CD14-positive monocyte (primary cell): ENCODE data around the gene NTNG2. TPM values are rescaled to one million over a fixed set of nuclear protein-coding genes. Genes with fewer than 3 reads are reported as not detected.
A peak's percentile ranks its signal among the peaks of the same experiment; 100 is the strongest.

Source experiments
- DNase-seq, 3 donors: peaks; one replicate each; pipeline ENCODE4 v3.0.0-alpha.2; 2011 to 2022
- H2AFZ ChIP-seq: 2 replicates; pipeline ENCODE4 v1.6.0; 2012; ENCODE audit warnings: mild to moderate bottlenecking, low read depth, low read length, inconsistent platforms; ENCODE audit not compliant: insufficient read depth, poor library complexity, severe bottlenecking
- H3K27ac ChIP-seq, 2 donors: 1 replicate in 1 of 2; 2 replicates in 1 of 2; pipeline ENCODE4 v1.5.1; 2012 to 2013; ENCODE audit warnings: low read length in 2 of 2, control low read depth in 1 of 2, inconsistent platforms in 1 of 2, low read depth in 1 of 2, mild to moderate bottlenecking in 1 of 2
- H3K27me3 ChIP-seq, 2 donors: one replicate each; pipeline versions ENCODE4 v1.6.0 to v1.6.1; 2011 to 2013; ENCODE audit warnings: low read length in 2 of 2; ENCODE audit not compliant: control insufficient read depth in 2 of 2, insufficient read depth in 2 of 2
- H3K36me3 ChIP-seq, 2 donors: replicated peaks in 1 of 2; 1 replicate in 1 of 2; 2 replicates in 1 of 2; pipeline versions ENCODE4 v1.5.1 to v1.6.1; 2012 to 2013; ENCODE audit warnings: low read length in 2 of 2, control low read depth in 1 of 2, inconsistent platforms in 1 of 2, mild to moderate bottlenecking in 1 of 2; ENCODE audit not compliant: insufficient read depth in 2 of 2, control insufficient read depth in 1 of 2
- H3K4me1 ChIP-seq, 2 donors: 1 replicate in 1 of 2; 2 replicates in 1 of 2; pipeline versions ENCODE4 v1.5.1 to v1.6.1; 2012 to 2013; ENCODE audit warnings: low read length in 2 of 2, control low read depth in 1 of 2, inconsistent platforms in 1 of 2, mild to moderate bottlenecking in 1 of 2, moderate library complexity in 1 of 2; ENCODE audit not compliant: insufficient read depth in 2 of 2, control insufficient read depth in 1 of 2
- H3K4me2 ChIP-seq: replicated peaks from 2 replicates; pipeline ENCODE3; 2012; ENCODE audit warnings: low read length, moderate library complexity, mild to moderate bottlenecking; ENCODE audit not compliant: poor library complexity, severe bottlenecking; ENCODE audit errors: extremely low read depth
- H3K4me3 ChIP-seq, 3 experiments: fragments of 200-600 bp in 1 of 3; sonication (generic) in 1 of 3; replicated peaks in 1 of 3; 1 replicate in 2 of 3; 2 replicates in 1 of 3; pipeline ENCODE4 v1.5.1; 2011 to 2013; ENCODE audit warnings: low read length in 3 of 3, mild to moderate bottlenecking in 3 of 3, control low read depth in 2 of 3, low read depth in 2 of 3, inconsistent platforms in 1 of 3, moderate library complexity in 1 of 3
- H3K79me2 ChIP-seq: 2 replicates; pipeline ENCODE4 v1.6.0; 2012; ENCODE audit warnings: mild to moderate bottlenecking, control low read depth, inconsistent platforms, low read length, moderate library complexity; ENCODE audit not compliant: insufficient read depth
- H3K9ac ChIP-seq: 2 replicates; pipeline ENCODE4 v1.6.0; 2017; ENCODE audit warnings: low read length, mild to moderate bottlenecking; ENCODE audit not compliant: insufficient read depth, poor library complexity, severe bottlenecking
- H3K9me3 ChIP-seq, 2 donors: replicated peaks in 1 of 2; 1 replicate in 1 of 2; 2 replicates in 1 of 2; pipeline versions ENCODE4 v1.5.1 to v1.6.1; 2012 to 2013; ENCODE audit warnings: low read length in 2 of 2, control low read depth in 1 of 2; ENCODE audit not compliant: control insufficient read depth in 1 of 2, insufficient read depth in 1 of 2
- H4K20me1 ChIP-seq: 2 replicates; pipeline ENCODE4 v1.6.0; 2012; ENCODE audit warnings: mild to moderate bottlenecking, low read length, control low read depth, moderate library complexity; ENCODE audit not compliant: insufficient read depth
- H3K27ac Mint-ChIP-seq, 7 donors: one replicate each; pipeline ENCODE4 v1.8.0; 2020; ENCODE audit warnings: mild to moderate bottlenecking in 7 of 7, mixed read lengths in 7 of 7, moderate library complexity in 6 of 7, inconsistent platforms in 2 of 7
- H3K27me3 Mint-ChIP-seq, 3 donors: one replicate each; pipeline ENCODE4 v1.8.0; 2021 to 2022; ENCODE audit warnings: low read depth in 3 of 3, mild to moderate bottlenecking in 3 of 3, mixed read lengths in 3 of 3, moderate library complexity in 3 of 3, inconsistent platforms in 1 of 3
- H3K36me3 Mint-ChIP-seq, 2 donors: one replicate each; pipeline ENCODE4 v1.8.0; 2020; ENCODE audit warnings: mixed read lengths in 2 of 2, inconsistent platforms in 1 of 2, mild to moderate bottlenecking in 1 of 2
- H3K4me1 Mint-ChIP-seq: one replicate; pipeline ENCODE4 v1.8.0; 2020; ENCODE audit warnings: mild to moderate bottlenecking, mixed read lengths
- H3K4me3 Mint-ChIP-seq, 2 donors: one replicate each; pipeline ENCODE4 v1.8.0; 2020; ENCODE audit warnings: mild to moderate bottlenecking in 2 of 2, mixed read lengths in 2 of 2, moderate library complexity in 1 of 2
- H3K9me3 Mint-ChIP-seq, 7 donors: one replicate each; pipeline ENCODE4 v1.8.0; 2020 to 2022; ENCODE audit warnings: mixed read lengths in 7 of 7, mild to moderate bottlenecking in 6 of 7, moderate library complexity in 6 of 7, inconsistent platforms in 2 of 7
- WGBS: methylation state at CpG from one replicate; pipeline ENCODE4 v1.1.5; 2013; ENCODE audit warnings: missing lambda C conversion rate; ENCODE audit not compliant: insufficient coverage; 5-methylcytosine and 5-hydroxymethylcytosine counted together
- intact Hi-C, 2 donors: fragments of 100-400 bp; cut with micrococcal nuclease; formaldehyde crosslinking; loops; one replicate each; pipeline versions ENCODE4 v1.15.0 to v1.15.1; 2023
- polyA plus RNA-seq, 3 donors: library from polyadenylated mRNA; depleted of rRNA in 1 of 3; unstranded in 2 of 3; stranded (reverse) in 1 of 3; fragments of 300-500 nt in 2 of 3; fragments of >200 nt in 1 of 3; fragmentation: Illumina TruSeq in 2 of 3; gene quantifications; 1 replicate in 2 of 3; 2 replicates in 1 of 3; pipeline ENCODE4 v1.2.3, GENCODE V29; 2012 to 2021
- TF ChIP-seq, protein P1 (sequence below): fragments of 200-600 bp; IDR thresholded peaks from one replicate; pipeline ENCODE4 v1.8.0; 2022; ENCODE audit warnings: antibody characterized with exemption, mild to moderate bottlenecking

NTNG2 gene
- polyA plus RNA-seq, 3 donors: 2.1 to 10.0 (median 5.0) TPM

DNA sequence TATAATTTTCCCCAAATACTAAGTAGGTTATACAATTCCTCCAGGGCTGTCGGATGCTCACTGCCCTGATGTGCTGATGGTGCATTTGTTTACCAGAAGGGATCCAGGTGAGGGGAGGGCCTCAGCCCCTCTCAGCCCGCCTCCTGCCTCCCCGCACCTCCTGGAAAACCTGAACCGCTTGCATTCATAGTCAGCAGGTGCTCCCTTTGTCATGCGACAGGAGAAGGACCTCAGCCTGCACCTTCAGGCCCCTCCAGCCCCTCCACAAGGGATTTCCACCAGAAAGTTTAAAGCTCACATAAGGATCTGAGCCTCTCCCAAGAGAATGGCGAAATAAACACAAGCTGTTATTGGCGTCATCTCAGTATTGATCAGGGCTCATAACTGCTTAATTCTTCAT is 36.5 kb upstream of the NTNG2 start:
- Histone ChIP-seq H4K20me1 (no peaks in the 10 kb centered on the region), H3K79me2 (no peaks in the 10 kb centered on the region), H3K9me3 (no peaks in the 10 kb centered on the region), H3K4me2 (no peak overlapping the region), H2AFZ (no peak overlapping the region), H3K36me3 (no peaks in the 10 kb centered on the region), H3K4me1 (no peaks in the 10 kb centered on the region), H3K4me3 (no peak overlapping the region), H3K27ac (no peak overlapping the region), H3K27me3 (peaks cover 26 to 37% of the 10 kb centered on the region in 2 donors), H3K9ac (no peak overlapping the region)
- WGBS: 22% methylated on average over 5 of the region's 7 CpGs
- Mint-ChIP-seq H3K4me3 (peak overlapping the region in 1 of 2 donors; percentile 84), H3K36me3 (no peaks in the 10 kb centered on the region), H3K4me1 (peaks cover 2% of the 10 kb centered on the region), H3K27me3 (peaks cover 41 to 56% (median 50%) of the 10 kb centered on the region in 3 donors), H3K9me3 (peaks cover 0 to 2% (median 0%) of the 10 kb centered on the region in 7 donors), H3K27ac (no peak overlapping the region)
- TF ChIP-seq, protein P1, sequence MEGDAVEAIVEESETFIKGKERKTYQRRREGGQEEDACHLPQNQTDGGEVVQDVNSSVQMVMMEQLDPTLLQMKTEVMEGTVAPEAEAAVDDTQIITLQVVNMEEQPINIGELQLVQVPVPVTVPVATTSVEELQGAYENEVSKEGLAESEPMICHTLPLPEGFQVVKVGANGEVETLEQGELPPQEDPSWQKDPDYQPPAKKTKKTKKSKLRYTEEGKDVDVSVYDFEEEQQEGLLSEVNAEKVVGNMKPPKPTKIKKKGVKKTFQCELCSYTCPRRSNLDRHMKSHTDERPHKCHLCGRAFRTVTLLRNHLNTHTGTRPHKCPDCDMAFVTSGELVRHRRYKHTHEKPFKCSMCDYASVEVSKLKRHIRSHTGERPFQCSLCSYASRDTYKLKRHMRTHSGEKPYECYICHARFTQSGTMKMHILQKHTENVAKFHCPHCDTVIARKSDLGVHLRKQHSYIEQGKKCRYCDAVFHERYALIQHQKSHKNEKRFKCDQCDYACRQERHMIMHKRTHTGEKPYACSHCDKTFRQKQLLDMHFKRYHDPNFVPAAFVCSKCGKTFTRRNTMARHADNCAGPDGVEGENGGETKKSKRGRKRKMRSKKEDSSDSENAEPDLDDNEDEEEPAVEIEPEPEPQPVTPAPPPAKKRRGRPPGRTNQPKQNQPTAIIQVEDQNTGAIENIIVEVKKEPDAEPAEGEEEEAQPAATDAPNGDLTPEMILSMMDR: no peak
- DNase-seq: no peak
- intact Hi-C loops: no loop called here

- intact Hi-C loops: no loop called here
- H3K9me3 ChIP-seq: no peaks in the 10 kb centered on the region
- H3K4me3 ChIP-seq: no peak overlapping the region
- H3K36me3 ChIP-seq: no peaks in the 10 kb centered on the region
- H2AFZ ChIP-seq: no peak overlapping the region
- Mint-ChIP-seq H3K36me3 (no peaks in the 10 kb centered on the region), H3K4me1 (peaks cover 2% of the 10 kb centered on the region), H3K27me3 (peaks cover 41 to 56% (median 46%) of the 10 kb centered on the region in 3 donors), H3K9me3 (peaks cover 0 to 2% (median 0%) of the 10 kb centered on the region in 7 donors), H3K4me3 (peak overlapping the region in 1 of 2 donors; percentile 84), H3K27ac (no peak overlapping the region)
- no peaks in the 10 kb centered on the region for H3K4me1 ChIP-seq
- H3K9ac ChIP-seq: no peak overlapping the region
- H3K4me2 ChIP-seq: no peak overlapping the region
- H3K27ac ChIP-seq: no peak overlapping the region
- H3K27me3 ChIP-seq: peaks cover 26 to 37% of the 10 kb centered on the region in 2 donors
- DNase-seq: no peak
- no peaks in the 10 kb centered on the region for H3K79me2 ChIP-seq
- TF ChIP-seq, protein P1: no peak
- no peaks in the 10 kb centered on the region for H4K20me1 ChIP-seq
- 56% methylated on average over 11 of the region's 20 CpGs for WGBS
Observed at GRCh38 chr9:132125944-132126679, 35.7 kb upstream of the NTNG2 start.
